Measurements from ENCODE around the gene MSMP. TPM values are rescaled to one million over a fixed set of nuclear protein-coding genes. Genes with fewer than 3 reads are reported as not detected.
A peak's percentile ranks its signal among the peaks of the same experiment; 100 is the strongest.

MSMP gene
- total and polyA plus RNA-seq, 12 donors: 0.19 to 0.60 TPM; not detected in 10

- Histone ChIP-seq H3K4me1 (no peaks in the 10 kb centered on the region), H3K27ac (no peak overlapping the region), H3K27me3 (no peaks in the 10 kb centered on the region), H3K36me3 (peaks cover 18 to 100% (median 100%) of the 10 kb centered on the region in 9 donors), H3K9me3 (no peaks in the 10 kb centered on the region), H3K4me3 (no peak overlapping the region)
- intact Hi-C loops (cut with DNase I): no loop called here
- WGBS, 2 donors: 92% methylated on average over 4 of the region's 4 CpGs
- DNase-seq (no peak), ATAC-seq (peak in 1 of 8 donors; percentile 14)
- no peak for TF ChIP-seq CTCF (IDR thresholded peaks at IDR 0.05)
Measured at GRCh38 chr9:35716230-35716629, 37.8 kb downstream of the MSMP start.

- no peak overlapping the region for H3K27ac ChIP-seq
- no peak for TF ChIP-seq CTCF (IDR thresholded peaks at IDR 0.05)
- H3K4me1 ChIP-seq: no peaks in the 10 kb centered on the region
- intact Hi-C loops (cut with DNase I): loop anchor here in 1 of 10 donors (5.0 kb wide), 1 partner anchor 1692 kb away; no protein-coding TSS in a partner anchor
- no peaks in the 10 kb centered on the region for H3K27me3 ChIP-seq
- peaks cover 10 to 100% (median 98%) of the 10 kb centered on the region in 9 donors for H3K36me3 ChIP-seq
- WGBS, 2 donors: 93 to 97% methylated on average over 13 of the region's 13 CpGs
- no peaks in the 10 kb centered on the region for H3K9me3 ChIP-seq
- DNase-seq (no peak), ATAC-seq (no peak)
- no peak overlapping the region for H3K4me3 ChIP-seq
Measured at GRCh38 chr9:35714579-35715252, 39.4 kb downstream of the MSMP start.

DNA sequence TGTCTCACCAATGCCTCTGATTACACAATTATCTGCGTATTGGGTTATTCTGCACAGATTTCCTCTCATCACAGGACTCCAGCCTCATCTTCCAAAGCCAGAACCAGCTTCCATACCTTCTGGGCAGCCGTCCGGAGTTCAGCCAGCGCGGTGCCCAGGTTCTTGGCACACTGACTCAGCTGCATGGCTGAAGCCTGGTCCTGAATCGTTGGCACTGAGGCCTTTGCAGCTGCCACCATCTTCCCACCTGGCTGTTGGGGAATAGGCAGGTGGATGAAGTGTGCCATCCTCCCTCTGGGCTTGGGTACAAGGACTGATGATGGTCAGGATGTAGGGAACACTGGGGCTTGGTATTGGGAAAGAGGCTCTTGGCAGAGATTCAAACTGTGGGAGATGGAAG, 40.0 kb downstream of the MSMP start:
- DNase-seq (no peak), ATAC-seq (peak in 1 of 8 donors; percentile 3)
- no peak for TF ChIP-seq CTCF (IDR thresholded peaks at IDR 0.05)
- H3K4me1 ChIP-seq: no peaks in the 10 kb centered on the region
- H3K9me3 ChIP-seq: no peaks in the 10 kb centered on the region
- H3K27ac ChIP-seq: no peak overlapping the region
- H3K27me3 ChIP-seq: no peaks in the 10 kb centered on the region
- no peak overlapping the region for H3K4me3 ChIP-seq
- intact Hi-C loops (cut with DNase I): loop anchor here in 1 of 10 donors (5.0 kb wide), 1 partner anchor 1692 kb away; no protein-coding TSS in a partner anchor
- WGBS, 2 donors: 89 to 92% methylated on average over 6 of the region's 6 CpGs
- peaks cover 11 to 100% (median 96%) of the 10 kb centered on the region in 9 donors for H3K36me3 ChIP-seq

DNA sequence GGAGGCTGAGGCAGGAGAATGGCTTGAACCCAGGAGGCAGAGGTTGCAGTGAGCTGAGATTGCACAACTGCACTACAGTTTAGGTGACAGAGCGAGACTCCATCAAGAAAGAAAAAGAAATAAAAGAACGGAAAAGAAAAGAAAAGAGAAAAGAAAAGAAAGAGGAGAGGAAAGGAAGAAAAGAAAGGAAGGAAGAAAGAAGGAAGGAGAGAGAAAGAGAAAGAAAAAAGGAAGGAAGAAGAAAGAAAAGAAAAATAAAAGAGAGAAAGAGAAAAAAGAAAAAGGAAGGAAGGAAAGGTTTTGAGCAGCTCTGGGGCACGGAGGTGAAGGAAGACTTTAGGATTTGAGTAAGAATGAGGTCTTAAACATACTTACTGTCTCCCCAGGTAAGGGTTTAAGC, 40.5 kb downstream of the MSMP start:
- Histone ChIP-seq H3K36me3 (peaks cover 15 to 100% (median 96%) of the 10 kb centered on the region in 9 donors), H3K27me3 (no peaks in the 10 kb centered on the region), H3K27ac (no peak overlapping the region), H3K4me1 (no peaks in the 10 kb centered on the region), H3K9me3 (no peaks in the 10 kb centered on the region), H3K4me3 (no peak overlapping the region)
- TF ChIP-seq CTCF (IDR thresholded peaks at IDR 0.05): no peak
- ATAC-seq: no peak
- no peak for DNase-seq
- intact Hi-C loops (cut with DNase I): loop anchor here in 1 of 10 donors (5.0 kb wide), 1 partner anchor 1691 kb away; no protein-coding TSS in a partner anchor
- WGBS, 2 donors: 86 to 93% methylated on average over 3 of the region's 3 CpGs
